GM21825 (cell line): ENCODE results near the gene NKX1-1.

Source experiments
- ATAC-seq: cut with Tn5 transposase; IDR thresholded peaks from one replicate; pipeline ENCODE4 v1.9.1; 2021; ENCODE audit warnings: mild to moderate bottlenecking, moderate library complexity; ENCODE audit not compliant: unreplicated experiment

NKX1-1 gene

GRCh38 chr4:1417522-1418390 lies 11.5 kb upstream of the NKX1-1 start:
- no peak for ATAC-seq

GRCh38 chr4:1416948-1417260 lies 10.7 kb upstream of the NKX1-1 start:
- no peak for ATAC-seq

GRCh38 chr4:1416051-1416947 lies 10.1 kb upstream of the NKX1-1 start:
- no peak for ATAC-seq

- ATAC-seq, result no peak
Measured at GRCh38 chr4:1415681-1415981, 9.4 kb upstream of the NKX1-1 start.

GRCh38 chr4:1414831-1415680 lies 8.8 kb upstream of the NKX1-1 start:
- ATAC-seq, result no peak

GRCh38 chr4:1413687-1414479 lies 7.6 kb upstream of the NKX1-1 start:
- ATAC-seq, result no peak

GRCh38 chr4:1413204-1413663 lies 7.0 kb upstream of the NKX1-1 start:
- no peak for ATAC-seq

GRCh38 chr4:1412376-1413203 lies 6.3 kb upstream of the NKX1-1 start:
- ATAC-seq, result no peak

GRCh38 chr4:1411436-1412375 lies 5.5 kb upstream of the NKX1-1 start:
- ATAC-seq, result no peak

- ATAC-seq, result no peak
Measured at GRCh38 chr4:1410491-1411325, 4.5 kb upstream of the NKX1-1 start.

GRCh38 chr4:1409491-1410425 lies 3.5 kb upstream of the NKX1-1 start:
- ATAC-seq, result no peak

- no peak for ATAC-seq
Measured at GRCh38 chr4:1409079-1409478, 2.8 kb upstream of the NKX1-1 start.

- ATAC-seq, result no peak
Measured at GRCh38 chr4:1408418-1408817, 2.2 kb upstream of the NKX1-1 start.

GRCh38 chr4:1407657-1408333 lies 1.6 kb upstream of the NKX1-1 start:
- ATAC-seq, result no peak

- ATAC-seq, result no peak
Measured at GRCh38 chr4:1406981-1407656, 877 bp upstream of the NKX1-1 start.
